Activated naive CD4-positive, alpha-beta T cell treated with anti-CD3 and anti-CD28 coated beads for 36 hours (primary cell): Measurements from ENCODE around the gene NECTIN4. TPM values are rescaled to one million over a fixed set of nuclear protein-coding genes. Genes with fewer than 3 reads are reported as not detected.

Experiments used
- CTCF ChIA-PET: fragments of 350-600 bp; sonication (Branson Sonifier 250); formaldehyde crosslinking; loops from one replicate; lab custom pipeline; 2021; ENCODE audit warnings: antibody characterized with exemption; lab: Charles Lee
- DNase-seq: peaks from one replicate; pipeline ENCODE4 v3.0.0-alpha.2; 2020
- H3K27ac Mint-ChIP-seq: one replicate; pipeline ENCODE4 v1.8.0; 2021; ENCODE audit warnings: mild to moderate bottlenecking, mixed read lengths
- H3K27me3 Mint-ChIP-seq: one replicate; pipeline ENCODE4 v1.8.0; 2021; ENCODE audit warnings: low read depth, mixed read lengths
- H3K36me3 Mint-ChIP-seq: one replicate; pipeline ENCODE4 v1.8.0; 2021; ENCODE audit warnings: low read depth, mixed read lengths
- H3K4me1 Mint-ChIP-seq: one replicate; pipeline ENCODE4 v1.8.0; 2021; ENCODE audit warnings: low read depth, mixed read lengths
- H3K4me3 Mint-ChIP-seq: one replicate; pipeline ENCODE4 v1.8.0; 2021; ENCODE audit warnings: mild to moderate bottlenecking, moderate library complexity, mixed read lengths
- H3K9me3 Mint-ChIP-seq: one replicate; pipeline ENCODE4 v1.8.0; 2021; ENCODE audit warnings: mixed read lengths
- intact Hi-C: fragments of 100-400 bp; cut with micrococcal nuclease; formaldehyde crosslinking; loops from one replicate; pipeline ENCODE4 v1.15.1; 2023
- total RNA-seq, 2 experiments: library from RNA; stranded (reverse); gene quantifications; one replicate each; pipeline ENCODE4 v1.2.3, GENCODE V29; 2021

NECTIN4 gene
- not detected for total RNA-seq

DNA sequence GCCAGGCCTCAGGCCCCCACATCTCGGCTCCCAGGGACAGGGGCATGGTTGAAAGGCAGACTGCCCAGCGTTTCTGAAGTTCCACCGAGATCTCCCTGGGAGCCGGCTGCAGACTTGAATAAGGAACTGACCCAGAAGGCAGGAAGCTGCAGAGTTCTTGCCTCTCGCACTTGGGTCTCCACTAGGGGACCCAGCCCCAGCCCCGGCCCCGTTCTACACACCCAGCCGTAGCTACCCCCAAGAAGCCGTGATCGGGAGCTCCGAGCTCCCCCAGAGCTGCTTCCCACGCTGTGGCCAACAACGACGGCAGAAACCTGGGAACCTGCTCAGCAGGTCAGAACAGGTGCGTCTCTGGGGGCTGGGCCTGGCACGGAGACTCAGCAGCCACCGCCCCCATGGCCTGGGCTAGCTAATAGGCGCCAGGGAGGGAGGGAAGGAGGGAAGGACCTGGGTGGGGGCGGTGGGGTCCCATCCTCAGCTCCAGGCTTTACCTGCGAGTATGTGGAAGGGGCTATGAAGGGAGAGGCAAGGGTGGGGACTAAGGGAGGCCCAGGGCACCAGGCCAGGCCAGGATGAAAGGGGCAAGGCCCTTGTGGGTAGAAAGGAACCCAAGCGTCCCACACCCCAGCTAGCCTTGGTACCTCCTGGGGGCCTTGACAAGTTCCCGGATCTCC lies at the start of gene NECTIN4:
TSS of gene NECTIN4 (minus strand) at position 308 of the 674 bp plus-strand sequence. CDS start at position 46, 262 bp downstream.
- intact Hi-C loops: no loop called here
- no peak for DNase-seq
- H3K4me1 Mint-ChIP-seq: peaks cover 37% of the 10 kb centered on the region
- no peaks in the 10 kb centered on the region for H3K36me3 Mint-ChIP-seq
- no peaks in the 10 kb centered on the region for H3K9me3 Mint-ChIP-seq
- CTCF ChIA-PET: interaction anchor here (1.3 to 2.6 kb wide), 3 partner anchors 9 to 17 kb away, joined by 3 to 7 read pairs (median 3); partner anchors contain the start of gene KLHDC9
- H3K27me3 Mint-ChIP-seq: no peaks in the 10 kb centered on the region
- H3K27ac Mint-ChIP-seq: no peak within 1 kb of the TSS
- H3K4me3 Mint-ChIP-seq: no peak within 1 kb of the TSS

DNA sequence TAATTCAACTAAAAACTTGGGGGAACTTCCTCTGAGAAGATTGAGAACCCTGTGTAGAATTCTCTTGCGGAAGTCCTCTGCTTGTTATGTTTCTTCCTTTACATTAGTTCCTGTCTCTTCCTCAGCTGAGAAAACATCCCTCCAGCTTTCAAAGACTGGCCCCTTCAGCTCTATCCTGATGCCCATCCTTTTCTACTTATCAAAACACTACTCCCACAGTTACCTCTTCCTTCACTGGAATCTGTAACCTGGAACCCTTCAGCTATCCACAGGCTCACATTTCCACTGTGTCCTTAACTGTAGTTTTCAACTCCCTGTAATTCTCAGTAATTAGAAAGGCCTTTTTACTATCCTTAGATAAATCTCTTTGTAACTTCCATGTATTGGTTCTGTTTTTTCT lies 49.1 kb upstream of the NECTIN4 start:
- H3K9me3 Mint-ChIP-seq: no peaks in the 10 kb centered on the region
- DNase-seq: no peak
- CTCF ChIA-PET: interaction anchor here (0.6 to 7.8 kb wide), 16 partner anchors 9 to 304 kb away, joined by 3 to 45 read pairs (median 4); partner anchors contain the start of genes ARHGAP30 and KLHDC9
- intact Hi-C loops: loop anchor here (2.0 to 10.0 kb wide), 2 partner anchors 40 to 304 kb away; partner anchors contain the start of gene KLHDC9
- H3K27me3 Mint-ChIP-seq: no peaks in the 10 kb centered on the region
- H3K36me3 Mint-ChIP-seq: peaks cover 2% of the 10 kb centered on the region
- peaks cover 4% of the 10 kb centered on the region for H3K4me1 Mint-ChIP-seq
- no peak overlapping the region for H3K4me3 Mint-ChIP-seq
- H3K27ac Mint-ChIP-seq: no peak overlapping the region

DNA sequence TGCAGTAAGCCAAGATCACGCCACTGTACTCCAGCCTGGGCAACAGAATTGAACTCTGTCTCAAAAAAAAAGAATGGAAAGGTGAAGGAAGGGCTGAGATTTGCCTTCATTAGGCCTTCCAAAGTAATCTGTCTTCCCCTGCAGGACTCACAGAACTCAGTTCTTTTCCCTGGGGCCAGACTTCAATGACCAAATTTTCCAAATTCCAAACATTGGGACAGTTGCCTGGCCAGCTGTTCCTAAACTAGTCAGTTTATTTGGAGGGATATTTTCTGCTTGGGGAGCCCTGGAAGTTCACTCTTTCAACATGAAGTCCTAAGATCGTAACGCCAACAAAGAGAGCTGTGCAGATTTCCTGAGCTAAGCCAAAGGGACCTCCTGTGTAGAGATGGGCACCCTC lies 48.5 kb upstream of the NECTIN4 start:
- H3K4me1 Mint-ChIP-seq: peaks cover 4% of the 10 kb centered on the region
- H3K27ac Mint-ChIP-seq: no peak overlapping the region
- intact Hi-C loops: loop anchor here (2.0 to 10.0 kb wide), 2 partner anchors 39 to 303 kb away; partner anchors contain the start of gene KLHDC9
- no peak for DNase-seq
- H3K36me3 Mint-ChIP-seq: peaks cover 2% of the 10 kb centered on the region
- H3K27me3 Mint-ChIP-seq: no peaks in the 10 kb centered on the region
- no peak overlapping the region for H3K4me3 Mint-ChIP-seq
- CTCF ChIA-PET: interaction anchor here (0.7 to 7.8 kb wide), 14 partner anchors 10 to 303 kb away, joined by 3 to 45 read pairs (median 6); partner anchors contain the start of genes ARHGAP30 and KLHDC9
- no peaks in the 10 kb centered on the region for H3K9me3 Mint-ChIP-seq

DNA sequence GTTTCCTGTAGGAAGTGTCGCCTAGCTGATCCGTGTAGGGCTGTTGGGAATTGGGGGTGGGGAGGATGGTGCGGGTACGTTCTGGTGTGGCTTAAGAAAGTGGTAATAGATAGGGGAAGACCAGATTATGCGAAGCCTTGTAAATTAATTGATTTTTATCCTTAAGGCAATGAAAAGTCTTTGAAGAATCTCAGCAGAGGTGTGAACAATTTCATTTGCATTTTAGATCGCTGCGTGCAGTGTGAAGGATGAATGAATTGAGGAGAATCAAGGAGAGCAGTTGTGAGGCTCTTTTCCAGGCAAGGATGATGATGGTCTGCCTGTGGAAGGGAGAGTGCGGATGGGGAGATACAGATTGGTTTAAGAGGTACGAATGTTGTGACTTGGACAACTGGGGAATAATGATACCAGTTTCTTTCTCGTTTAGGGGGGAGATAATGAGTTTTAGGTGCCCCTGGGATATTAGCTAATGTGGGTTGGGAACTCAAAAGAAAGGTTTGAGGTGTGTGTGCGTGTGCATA lies 43.9 kb upstream of the NECTIN4 start:
- Mint-ChIP-seq H3K4me1 (peaks cover 37% of the 10 kb centered on the region), H3K36me3 (peaks cover 22% of the 10 kb centered on the region), H3K27ac (no peak overlapping the region), H3K9me3 (no peaks in the 10 kb centered on the region), H3K4me3 (no peak overlapping the region), H3K27me3 (no peaks in the 10 kb centered on the region)
- no peak for DNase-seq
- CTCF ChIA-PET: interaction anchor here (0.8 to 2.4 kb wide), 6 partner anchors 8 to 91 kb away, joined by 3 to 11 read pairs (median 6); partner anchors contain the start of gene PPOX
- intact Hi-C loops: loop anchor here (2.0 to 10.0 kb wide), 2 partner anchors 52 to 298 kb away; no protein-coding TSS in a partner anchor

DNA sequence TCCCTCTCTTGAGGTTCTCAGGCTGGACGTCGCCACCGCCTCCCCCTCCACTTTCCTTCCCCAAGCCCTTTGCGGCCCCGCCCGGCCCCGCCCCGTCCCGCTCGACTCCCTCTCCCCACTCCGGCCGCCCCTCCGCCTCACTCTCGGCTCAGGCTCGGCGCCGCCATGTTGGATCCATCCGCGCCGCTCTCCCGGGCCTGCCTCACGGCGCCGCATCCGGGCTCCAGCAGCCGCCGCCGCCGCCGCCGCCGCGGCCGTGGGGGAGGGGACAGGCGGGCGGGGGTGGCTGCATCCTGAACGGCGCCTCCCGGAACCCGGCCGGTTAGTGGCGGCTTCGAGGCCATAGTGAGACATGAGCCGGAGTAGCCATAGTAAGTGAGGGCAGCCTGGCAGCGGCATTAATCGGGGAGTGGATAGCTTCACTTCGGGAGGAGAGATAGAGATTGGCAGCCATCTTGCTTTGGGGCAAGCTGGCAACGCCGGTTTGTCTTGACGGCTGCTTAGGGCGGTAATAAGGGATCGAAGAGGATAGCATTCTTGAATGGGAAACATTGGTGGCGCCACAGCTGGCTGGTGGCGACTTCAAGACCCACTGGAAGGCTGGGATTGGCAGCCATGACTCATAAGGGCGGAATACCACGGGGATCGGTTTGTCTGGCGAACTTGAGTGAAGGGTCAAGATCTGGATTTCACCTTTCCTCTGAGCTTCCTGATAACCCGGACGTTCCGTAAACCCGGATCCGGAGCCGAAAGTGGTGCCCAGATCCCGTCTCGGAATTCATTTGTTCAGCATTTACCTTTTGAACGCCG lies 43.3 kb upstream of the NECTIN4 start, which contains the start of gene DEDD:
TSS of gene DEDD (minus strand) at position 258 of the 810 bp plus-strand sequence. CDS start 8,205 bp downstream, outside the sequence.
- H3K4me1 Mint-ChIP-seq: peaks cover 44% of the 10 kb centered on the region
- CTCF ChIA-PET: interaction anchor here (0.6 to 2.4 kb wide), 7 partner anchors 9 to 91 kb away, joined by 3 to 11 read pairs (median 4); partner anchors contain the start of gene PPOX
- DNase-seq: peak; percentile 95
- H3K36me3 Mint-ChIP-seq: peaks cover 27% of the 10 kb centered on the region
- H3K9me3 Mint-ChIP-seq: no peaks in the 10 kb centered on the region
- H3K27ac Mint-ChIP-seq: no peak within 1 kb of the TSS
- intact Hi-C loops: loop anchor here (1.0 to 10.0 kb wide), 9 partner anchors 13 to 298 kb away; partner anchors contain the start of genes ARHGAP30, NDUFS2, PPOX and UFC1
- no peaks in the 10 kb centered on the region for H3K27me3 Mint-ChIP-seq
- no peak within 1 kb of the TSS for H3K4me3 Mint-ChIP-seq

DNA sequence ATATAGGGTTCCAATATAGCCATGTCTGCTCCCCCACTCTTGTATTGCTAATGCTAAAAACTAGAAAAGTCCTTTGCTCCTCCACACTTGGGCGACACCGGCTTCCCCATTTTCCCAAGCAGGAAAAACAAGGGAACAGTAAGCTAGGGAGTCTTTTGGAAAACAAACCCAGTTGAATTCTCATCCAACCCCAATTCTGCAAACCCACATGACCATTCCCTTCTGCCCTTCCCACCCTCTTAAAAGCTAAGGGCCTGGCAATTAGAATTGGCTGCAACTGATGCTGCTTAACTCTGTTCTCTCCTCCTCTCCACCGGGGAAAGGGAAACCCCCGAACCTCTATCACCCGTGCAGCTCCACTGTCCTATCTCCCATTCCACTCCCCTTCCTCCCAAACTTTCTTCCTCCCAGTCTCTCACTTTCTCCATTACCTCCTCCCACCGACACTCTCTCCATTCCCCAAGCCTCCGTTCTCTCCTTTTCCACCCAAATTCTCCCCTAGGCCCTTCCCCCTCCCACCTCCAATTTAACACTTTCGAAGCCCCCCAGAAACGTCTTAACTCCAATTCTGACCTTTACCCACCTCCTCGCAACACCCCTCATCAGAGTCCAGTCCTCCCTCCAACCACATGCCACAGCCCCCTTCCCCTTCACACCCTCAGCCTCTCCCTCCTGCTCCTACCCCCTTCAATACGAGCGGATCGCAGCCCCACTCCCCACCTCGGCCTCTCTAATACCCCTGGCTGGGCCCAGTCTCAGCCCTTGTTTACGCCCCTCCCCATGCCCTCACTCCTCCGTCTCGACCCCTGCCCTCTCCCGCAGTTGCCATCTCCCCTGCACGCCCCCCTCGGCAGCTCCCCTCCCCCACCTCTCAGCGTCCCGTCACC lies 42.4 kb upstream of the NECTIN4 start:
- peaks cover 51% of the 10 kb centered on the region for H3K4me1 Mint-ChIP-seq
- no peaks in the 10 kb centered on the region for H3K9me3 Mint-ChIP-seq
- no peaks in the 10 kb centered on the region for H3K27me3 Mint-ChIP-seq
- H3K4me3 Mint-ChIP-seq: no peak overlapping the region
- peaks cover 34% of the 10 kb centered on the region for H3K36me3 Mint-ChIP-seq
- intact Hi-C loops: loop anchor here (1.0 to 10.0 kb wide), 9 partner anchors 12 to 297 kb away; partner anchors contain the start of genes ARHGAP30, NDUFS2, PPOX and UFC1
- CTCF ChIA-PET: interaction anchor here (0.6 to 2.4 kb wide), 7 partner anchors 9 to 295 kb away, joined by 3 to 11 read pairs (median 4); partner anchors contain the start of gene PPOX
- H3K27ac Mint-ChIP-seq: no peak overlapping the region
- peak; percentile 43 for DNase-seq

DNA sequence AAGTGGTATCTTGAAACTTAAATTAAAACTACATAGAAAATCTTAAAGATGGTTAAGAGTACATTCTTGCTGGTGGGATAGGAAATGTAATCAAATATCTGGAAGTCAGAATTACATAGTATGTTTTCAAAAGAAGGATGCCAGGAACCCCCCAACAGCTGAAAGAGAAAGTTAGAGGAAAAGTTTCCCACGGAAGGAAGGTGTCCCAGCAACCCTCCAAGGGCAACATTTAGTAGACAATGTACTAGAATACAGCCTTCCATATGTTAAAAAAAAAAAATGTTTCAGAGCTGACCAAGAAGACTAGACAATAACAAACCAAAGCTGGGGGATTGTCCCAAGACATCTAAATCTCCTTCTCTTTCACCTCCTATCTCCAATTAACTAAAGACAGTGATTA lies 40.9 kb upstream of the NECTIN4 start:
- Mint-ChIP-seq H3K4me1 (peaks cover 55% of the 10 kb centered on the region), H3K27ac (peak overlapping the region; percentile 44), H3K9me3 (no peaks in the 10 kb centered on the region), H3K36me3 (peaks cover 43% of the 10 kb centered on the region), H3K27me3 (no peaks in the 10 kb centered on the region), H3K4me3 (no peak overlapping the region)
- CTCF ChIA-PET: interaction anchor here (1.2 kb wide), 2 partner anchors 13 to 36 kb away, joined by 3 read pairs; partner anchors contain the start of gene PPOX
- intact Hi-C loops: loop anchor here (10.0 kb wide), 1 partner anchor 295 kb away; no protein-coding TSS in a partner anchor
- DNase-seq: no peak

DNA sequence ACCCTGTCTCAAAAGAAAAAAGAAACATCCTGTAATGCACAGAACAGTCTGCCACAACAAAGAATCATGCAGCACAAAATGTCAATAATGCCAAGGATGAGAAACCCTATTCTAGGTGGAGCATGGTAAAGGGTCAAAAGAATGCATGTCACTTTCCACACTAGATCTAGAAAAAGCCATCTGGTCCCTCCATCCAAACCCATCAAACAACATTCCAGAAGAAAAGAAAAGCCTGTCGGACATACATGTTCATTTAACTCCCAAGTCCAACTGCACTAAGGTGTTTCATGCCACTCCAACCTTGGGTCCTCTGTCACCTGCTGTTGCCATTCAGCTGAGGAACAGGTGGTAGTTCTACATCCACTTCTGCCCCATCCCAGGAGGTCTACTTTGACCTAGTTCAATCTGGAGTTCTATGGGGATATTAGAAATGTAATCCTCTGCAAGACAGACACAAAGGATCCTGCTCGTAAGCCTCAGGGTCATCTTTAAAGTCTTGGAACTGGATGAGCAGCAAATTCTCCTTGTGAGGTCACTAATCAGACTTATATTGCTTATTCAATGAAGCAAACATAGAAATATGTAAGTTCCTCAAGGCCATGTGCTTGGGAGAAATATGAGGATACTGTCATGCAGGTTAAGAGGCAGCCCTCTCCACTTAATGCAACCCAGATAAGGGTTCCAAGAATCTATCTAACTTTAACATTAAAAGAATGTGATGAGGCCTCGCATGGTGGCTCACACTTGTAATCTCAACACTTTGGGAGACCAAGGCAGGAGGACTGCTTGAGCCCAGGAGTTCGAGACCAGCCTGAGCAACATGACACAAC lies 39.4 kb upstream of the NECTIN4 start:
- no peaks in the 10 kb centered on the region for H3K27me3 Mint-ChIP-seq
- H3K4me1 Mint-ChIP-seq: peaks cover 55% of the 10 kb centered on the region
- intact Hi-C loops: no loop called here
- no peaks in the 10 kb centered on the region for H3K9me3 Mint-ChIP-seq
- H3K27ac Mint-ChIP-seq: peak overlapping the region; percentile 69
- no peak overlapping the region for H3K4me3 Mint-ChIP-seq
- no peak for DNase-seq
- H3K36me3 Mint-ChIP-seq: peaks cover 45% of the 10 kb centered on the region
- CTCF ChIA-PET: interaction anchor here (1.2 to 1.8 kb wide), 2 partner anchors 10 to 14 kb away, joined by 3 to 8 read pairs; no protein-coding TSS in a partner anchor

DNA sequence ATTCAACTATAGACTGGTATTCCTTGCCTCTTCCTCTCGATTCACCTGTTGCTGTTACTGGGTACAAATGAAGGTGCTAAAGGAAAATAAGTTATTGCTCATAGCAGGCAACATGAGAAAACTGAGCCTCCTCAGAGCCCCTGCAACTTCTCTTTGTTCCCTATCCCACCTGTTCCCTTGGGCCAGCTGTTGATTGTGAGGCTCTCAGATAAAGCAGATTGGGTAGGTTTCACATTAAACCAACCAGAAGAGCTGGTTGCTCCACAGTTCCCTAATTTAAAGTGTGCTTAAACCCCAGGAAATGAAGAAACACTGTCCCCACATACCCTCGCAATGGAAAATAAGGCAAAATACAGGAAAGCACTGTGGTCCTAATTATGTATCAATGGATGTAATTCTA lies 38.3 kb upstream of the NECTIN4 start:
- CTCF ChIA-PET: interaction anchor here (1.8 kb wide), 1 partner anchor 11 kb away, joined by 8 read pairs; no protein-coding TSS in a partner anchor
- H3K4me1 Mint-ChIP-seq: peaks cover 55% of the 10 kb centered on the region
- H3K4me3 Mint-ChIP-seq: no peak overlapping the region
- no peak overlapping the region for H3K27ac Mint-ChIP-seq
- DNase-seq: no peak
- no peaks in the 10 kb centered on the region for H3K27me3 Mint-ChIP-seq
- H3K36me3 Mint-ChIP-seq: peaks cover 52% of the 10 kb centered on the region
- intact Hi-C loops: no loop called here
- no peaks in the 10 kb centered on the region for H3K9me3 Mint-ChIP-seq

DNA sequence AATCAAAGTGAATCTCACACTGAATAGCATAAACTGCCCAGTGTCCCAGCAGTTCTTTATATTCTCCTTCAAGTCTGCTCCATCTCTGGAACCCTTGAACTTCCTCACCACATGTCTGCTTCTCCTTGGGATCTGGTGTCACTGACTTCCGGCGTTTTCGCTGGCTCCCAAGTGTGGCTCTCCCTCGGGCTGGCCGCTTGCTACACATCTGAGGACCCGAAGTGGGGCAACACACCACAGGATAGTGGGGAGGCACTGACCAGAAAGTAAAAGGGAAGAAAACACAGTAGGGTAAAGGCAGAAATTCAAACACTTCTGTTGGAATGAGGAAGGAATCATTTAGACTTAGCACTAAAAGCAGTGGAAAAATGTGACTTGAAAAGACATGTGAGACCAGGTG lies 33.6 kb upstream of the NECTIN4 start:
- peaks cover 52% of the 10 kb centered on the region for H3K4me1 Mint-ChIP-seq
- H3K36me3 Mint-ChIP-seq: peaks cover 52% of the 10 kb centered on the region
- intact Hi-C loops: no loop called here
- H3K27ac Mint-ChIP-seq: peak overlapping the region; percentile 38
- H3K27me3 Mint-ChIP-seq: no peaks in the 10 kb centered on the region
- CTCF ChIA-PET: no interaction called here
- no peak for DNase-seq
- H3K9me3 Mint-ChIP-seq: no peaks in the 10 kb centered on the region
- H3K4me3 Mint-ChIP-seq: no peak overlapping the region
